HG02623 (cell line): ENCODE measurements around the gene KPNA2.

ENCODE experiments used
- ATAC-seq: cut with Tn5 transposase; IDR thresholded peaks from one replicate; pipeline ENCODE4 v1.9.1; 2021; ENCODE audit warnings: moderate library complexity; ENCODE audit not compliant: unreplicated experiment

KPNA2 gene

DNA sequence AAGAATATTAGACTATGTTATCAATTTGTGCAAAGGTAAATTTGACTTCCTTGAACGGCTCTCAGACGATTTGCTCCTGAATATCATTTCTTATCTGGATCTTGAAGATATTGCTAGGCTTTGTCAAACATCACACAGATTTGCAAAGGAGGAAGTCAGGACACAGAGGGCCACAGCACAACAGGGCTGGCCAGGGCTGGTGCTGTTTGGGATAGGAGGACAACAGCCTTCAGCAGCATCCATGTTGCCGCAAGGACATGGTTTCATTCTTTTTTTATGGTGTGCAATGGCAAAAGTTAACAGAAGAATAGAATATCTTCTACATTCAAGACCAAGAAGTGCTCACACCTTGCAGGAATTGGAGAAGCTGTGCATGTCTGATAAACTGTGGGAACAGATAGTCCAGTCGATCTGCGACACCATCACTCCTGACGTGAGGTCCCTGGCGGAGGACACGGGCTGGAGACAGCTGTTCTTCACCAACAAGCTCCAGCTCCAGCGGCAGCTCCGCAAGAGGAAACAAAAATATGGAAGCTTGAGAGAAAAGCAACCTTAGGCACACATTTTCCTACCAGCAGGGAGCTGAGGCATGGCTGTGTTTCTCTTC lies 59.8 kb downstream of the KPNA2 start:
- ATAC-seq = no peak

DNA sequence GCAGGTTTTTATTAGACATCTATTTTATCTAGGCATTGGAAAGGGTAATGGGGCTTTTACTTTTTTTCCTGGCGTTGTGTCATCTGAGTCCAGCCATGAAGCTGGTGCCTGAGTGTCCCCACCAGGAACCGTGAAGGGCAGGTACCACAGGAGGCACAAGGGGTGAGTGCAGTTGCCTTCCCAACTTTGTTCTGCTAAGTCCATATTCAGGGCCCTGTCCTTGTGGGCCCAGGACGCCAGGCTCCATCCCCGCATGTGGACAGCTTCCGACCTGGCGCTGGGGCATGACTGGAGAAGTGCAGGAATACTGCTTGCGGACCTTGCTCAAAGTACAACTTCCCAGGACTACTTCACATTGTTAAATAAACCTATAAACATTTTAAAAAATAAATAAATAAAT lies 60.6 kb downstream of the KPNA2 start:
- no peak for ATAC-seq
